ENCODE data around the gene LPP.

Gene LPP

GRCh38 chr3:188925376-188925775 is 771.4 kb downstream of the LPP start:
- DNase-seq (ENCODE audit: low read depth): no peak

- no peak for DNase-seq (ENCODE audit: low read depth)
These were observed 772.2 kb downstream of the LPP start for GRCh38 chr3:188926111-188926510.

- no peak for DNase-seq (ENCODE audit: low read depth)
These were observed 773.0 kb downstream of the LPP start for GRCh38 chr3:188926741-188927511.

- no peak for DNase-seq (ENCODE audit: low read depth)
These were observed 774.0 kb downstream of the LPP start for GRCh38 chr3:188927971-188928370.

- no peak for DNase-seq (ENCODE audit: low read depth)
These were observed 775.2 kb downstream of the LPP start for GRCh38 chr3:188929137-188929536.

- DNase-seq (ENCODE audit: low read depth): no peak
These were observed 777.1 kb downstream of the LPP start for GRCh38 chr3:188931036-188931435.

- no peak for DNase-seq (ENCODE audit: low read depth)
These were observed 777.6 kb downstream of the LPP start for GRCh38 chr3:188931531-188931930.

- no peak for DNase-seq (ENCODE audit: low read depth)
These were observed 781.0 kb downstream of the LPP start for GRCh38 chr3:188934989-188935388.

- DNase-seq (ENCODE audit: low read depth): no peak
These were observed 782.7 kb downstream of the LPP start for GRCh38 chr3:188936597-188937107.

- DNase-seq (ENCODE audit: low read depth): no peak
These were observed 783.4 kb downstream of the LPP start for GRCh38 chr3:188937389-188937788.

GRCh38 chr3:188938999-188939398 is 785.0 kb downstream of the LPP start:
- no peak for DNase-seq (ENCODE audit: low read depth)

- no peak for DNase-seq (ENCODE audit: low read depth)
These were observed 786.0 kb downstream of the LPP start for GRCh38 chr3:188939814-188940572.

All from activated T-cell treated with anti-CD3 and anti-CD28 coated beads for 24 hours (primary cell).